WTC11 (cell line): Measurements from ENCODE around the gene NTSR1.

Experiments
- PRRX2 ChIP-seq: fragments of 250-450 bp; sonication (Bioruptor Pico); IDR thresholded peaks from 2 replicates; pipeline ENCODE4 v1.8.0; 2021; ENCODE audit warnings: mild to moderate bottlenecking
- TF ChIP-seq, protein P1 (sequence below): sonication (generic); formaldehyde crosslinking; conservative IDR thresholded peaks from 2 replicates; pipeline ENCODE4 v1.8.1; 2022; ENCODE audit warnings: mild to moderate bottlenecking, missing genetic modification reagents

DNA sequence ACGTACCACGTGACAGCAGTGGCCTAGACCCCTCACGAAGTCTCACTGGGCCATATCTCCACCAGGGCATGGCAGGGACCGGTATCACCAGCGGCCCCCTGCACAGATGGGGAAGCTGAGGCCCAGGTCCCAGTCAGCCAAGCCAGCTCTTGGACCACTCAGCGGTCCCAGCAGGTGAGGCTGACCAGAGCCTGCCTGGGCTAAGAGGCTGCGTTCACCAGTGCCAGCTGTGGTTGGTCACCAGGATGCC lies 85.0 kb downstream of the NTSR1 start:
- TF ChIP-seq PRRX2 (CRISPR knock-in tag), result no peak
- TF ChIP-seq, protein P1, sequence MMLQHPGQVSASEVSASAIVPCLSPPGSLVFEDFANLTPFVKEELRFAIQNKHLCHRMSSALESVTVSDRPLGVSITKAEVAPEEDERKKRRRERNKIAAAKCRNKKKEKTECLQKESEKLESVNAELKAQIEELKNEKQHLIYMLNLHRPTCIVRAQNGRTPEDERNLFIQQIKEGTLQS (CRISPR knock-in tag), result no peak
